GM12801 (cell line): ENCODE results near the gene VPS39.

Experiments
- TF ChIP-seq, protein P1 (sequence below): IDR thresholded peaks from one replicate; pipeline ENCODE4 v1.5.1; 2011; ENCODE audit warnings: control low read depth; ENCODE audit not compliant: insufficient read length; ENCODE audit errors: extremely low read depth

Gene VPS39

DNA sequence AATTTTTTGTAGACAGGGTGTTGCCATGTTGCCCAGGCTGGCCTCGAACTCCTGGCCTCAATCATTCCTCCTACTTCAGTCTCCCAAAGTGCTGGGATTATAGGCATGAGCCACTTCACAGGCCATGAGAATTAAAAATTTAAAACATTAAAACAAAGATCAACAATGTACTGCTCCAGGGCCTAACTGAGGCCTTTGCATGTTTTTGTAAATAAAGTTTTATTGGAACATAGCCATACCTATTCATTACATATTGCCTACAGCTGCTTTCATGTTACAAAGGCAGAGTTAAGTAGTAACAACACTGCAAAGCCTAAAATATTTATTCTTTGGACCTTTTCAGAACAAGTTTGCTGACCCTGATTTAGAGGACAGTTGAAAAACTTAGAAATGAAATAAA is 9.6 kb downstream of the VPS39 start:
- TF ChIP-seq, protein P1, sequence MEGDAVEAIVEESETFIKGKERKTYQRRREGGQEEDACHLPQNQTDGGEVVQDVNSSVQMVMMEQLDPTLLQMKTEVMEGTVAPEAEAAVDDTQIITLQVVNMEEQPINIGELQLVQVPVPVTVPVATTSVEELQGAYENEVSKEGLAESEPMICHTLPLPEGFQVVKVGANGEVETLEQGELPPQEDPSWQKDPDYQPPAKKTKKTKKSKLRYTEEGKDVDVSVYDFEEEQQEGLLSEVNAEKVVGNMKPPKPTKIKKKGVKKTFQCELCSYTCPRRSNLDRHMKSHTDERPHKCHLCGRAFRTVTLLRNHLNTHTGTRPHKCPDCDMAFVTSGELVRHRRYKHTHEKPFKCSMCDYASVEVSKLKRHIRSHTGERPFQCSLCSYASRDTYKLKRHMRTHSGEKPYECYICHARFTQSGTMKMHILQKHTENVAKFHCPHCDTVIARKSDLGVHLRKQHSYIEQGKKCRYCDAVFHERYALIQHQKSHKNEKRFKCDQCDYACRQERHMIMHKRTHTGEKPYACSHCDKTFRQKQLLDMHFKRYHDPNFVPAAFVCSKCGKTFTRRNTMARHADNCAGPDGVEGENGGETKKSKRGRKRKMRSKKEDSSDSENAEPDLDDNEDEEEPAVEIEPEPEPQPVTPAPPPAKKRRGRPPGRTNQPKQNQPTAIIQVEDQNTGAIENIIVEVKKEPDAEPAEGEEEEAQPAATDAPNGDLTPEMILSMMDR, result no peak

DNA sequence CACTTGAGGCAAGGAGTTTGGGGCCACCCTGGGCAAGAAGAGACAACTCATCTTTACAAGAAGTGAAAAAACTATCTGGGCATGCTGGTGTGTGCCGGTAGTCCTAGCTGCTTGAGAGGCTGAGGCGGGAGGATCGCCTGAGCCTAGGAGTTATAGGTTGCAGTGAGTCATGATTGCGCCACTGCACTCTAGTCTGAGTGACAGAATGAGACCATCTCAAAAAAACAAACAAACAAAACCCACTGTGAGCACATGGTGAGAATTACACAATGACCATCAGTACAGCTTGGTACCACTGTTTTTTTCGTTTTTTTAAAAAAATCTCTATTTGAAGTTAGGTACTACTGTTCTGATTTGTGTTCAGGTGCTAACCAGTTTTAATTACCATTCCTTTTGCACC is 13.6 kb downstream of the VPS39 start:
- TF ChIP-seq, protein P1, result no peak

DNA sequence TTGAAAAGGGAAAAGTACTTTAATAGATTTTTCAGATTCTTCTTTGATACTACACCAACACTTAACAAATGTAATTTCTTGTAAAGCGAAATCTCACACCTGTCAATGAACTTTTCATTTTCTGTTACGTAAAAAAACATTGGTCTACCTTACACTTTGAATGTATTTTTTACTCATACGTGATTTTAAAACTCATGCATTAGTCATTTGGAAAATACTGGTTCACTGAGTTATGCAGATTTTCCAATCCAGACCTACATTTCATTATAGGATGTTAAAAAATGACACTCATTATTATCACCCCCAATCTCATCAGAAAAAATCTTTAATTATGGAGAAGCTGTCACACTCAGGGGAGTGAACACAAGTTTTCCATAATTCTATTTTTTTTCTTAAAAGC is 14.7 kb downstream of the VPS39 start:
- TF ChIP-seq, protein P1, result no peak

DNA sequence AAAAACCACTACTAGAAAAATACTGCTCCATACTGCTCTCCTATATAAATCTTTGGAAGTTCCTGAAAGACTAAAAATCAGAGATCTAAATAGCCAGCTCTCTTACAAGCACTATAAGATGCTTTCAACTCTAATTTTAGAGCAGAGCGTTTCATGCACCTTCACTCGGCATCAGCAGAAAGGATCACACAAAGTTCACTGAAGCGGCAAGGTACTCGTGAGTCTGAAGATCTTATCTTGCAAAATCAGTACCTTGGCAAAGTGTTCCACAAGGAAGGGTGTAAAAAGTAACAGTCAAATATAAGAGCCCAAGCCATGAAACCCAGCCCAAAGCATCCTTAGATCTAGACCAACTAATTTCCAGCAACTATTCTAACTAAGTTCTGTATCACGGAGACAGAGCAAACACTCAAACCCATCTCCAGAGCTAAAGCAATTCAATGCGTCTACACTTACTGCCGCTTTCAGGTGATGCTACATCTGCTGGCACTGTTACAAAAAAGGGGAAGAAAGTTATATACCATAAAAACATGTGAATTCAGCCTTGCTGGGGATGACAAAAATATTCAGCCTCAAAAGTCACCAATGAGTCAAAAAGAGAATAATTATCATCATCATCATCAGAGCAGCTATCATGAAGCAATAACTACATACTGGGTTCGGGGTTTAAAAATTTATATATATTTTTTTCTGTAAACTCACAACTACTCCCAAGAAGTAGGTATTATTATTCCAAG is 16.3 kb downstream of the VPS39 start:
- TF ChIP-seq, protein P1, result no peak

DNA sequence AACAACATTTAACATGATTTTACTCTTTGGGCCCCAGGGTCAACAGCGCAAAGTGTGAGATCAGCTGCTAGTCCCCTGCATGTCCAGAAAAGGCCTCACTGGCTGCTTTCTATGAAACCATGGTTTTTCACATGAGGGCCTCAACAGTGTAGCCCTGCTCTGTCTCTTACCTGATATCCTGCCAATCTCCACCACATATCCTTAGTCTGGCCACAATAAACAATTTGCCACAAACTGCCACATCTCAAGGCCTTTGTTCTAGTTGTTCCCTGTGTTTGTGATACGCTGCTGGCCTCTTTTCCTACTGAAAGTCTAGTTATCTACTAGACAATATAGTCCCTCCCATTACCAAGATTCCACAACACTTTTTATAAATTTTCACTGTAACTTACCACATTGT is 17.7 kb downstream of the VPS39 start:
- TF ChIP-seq, protein P1, result no peak

DNA sequence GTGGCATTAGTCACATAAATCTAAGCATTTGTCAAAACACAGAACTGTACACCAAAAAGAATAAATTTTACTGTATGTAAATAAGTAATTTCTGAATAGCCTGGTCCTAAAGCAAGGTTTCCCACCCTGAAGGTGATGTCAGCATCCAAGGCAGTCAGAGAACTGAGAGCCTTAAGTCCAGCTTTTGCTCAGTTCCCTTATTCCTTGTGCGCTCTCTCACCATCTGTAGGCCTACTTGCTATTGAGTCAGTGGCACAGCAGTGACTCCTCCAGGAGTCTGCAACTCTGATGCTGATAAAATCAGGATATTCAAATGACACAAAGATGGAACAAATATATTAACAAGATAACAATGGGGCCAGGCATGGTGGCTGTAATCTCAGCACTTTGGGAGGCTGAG is 22.3 kb downstream of the VPS39 start:
- TF ChIP-seq, protein P1, result no peak

DNA sequence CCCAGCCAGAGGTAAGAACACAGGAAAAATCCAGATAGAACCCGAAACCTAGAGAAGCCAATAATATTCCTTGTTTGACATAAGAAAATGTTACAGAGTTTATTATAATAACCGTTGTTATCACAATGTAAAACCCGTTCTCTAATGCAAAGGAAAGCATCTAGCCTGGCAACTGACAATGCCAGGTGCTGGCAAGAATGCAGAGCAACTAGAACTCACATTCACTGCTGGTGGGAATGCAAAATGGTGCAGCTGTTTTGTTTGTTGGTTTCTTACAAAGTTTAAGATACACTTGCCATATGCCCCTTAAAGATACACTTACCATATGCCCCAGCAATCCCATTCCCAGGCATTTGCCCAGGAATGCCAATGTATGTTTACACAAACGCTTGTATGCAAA is 23.4 kb downstream of the VPS39 start:
- TF ChIP-seq, protein P1, result no peak
